ENCODE data around the gene MTX1. TPM values are rescaled to one million over a fixed set of nuclear protein-coding genes. Genes with fewer than 3 reads are reported as not detected.

The MTX1 gene
- total and polyA plus RNA-seq, 9 of the 15 experiments (the other 6 are each of a cell fraction or from before 2014, with no cell fraction given): 29.1 to 98.4 (median 66.9) TPM

GRCh38 chr1:155242805-155243358 is 34.4 kb downstream of the MTX1 start:
- Histone ChIP-seq H3K27me3 (ENCODE audit: control insufficient read depth in 2 of 2, insufficient read depth in 2 of 2, low read length in 2 of 2) (no peaks in the 10 kb centered on the region), H3K27ac (ENCODE audit: extremely low read depth, low read depth, low read length) (peak overlapping the region; percentile 36; the same call in 2 of the 3 replicates), H3K9me3 (replicated peaks; ENCODE audit: control insufficient read depth, insufficient read depth, low read depth, low read length) (no peaks in the 10 kb centered on the region), H3K9ac (ENCODE audit: insufficient read depth in 1 of 2, low read depth in 2 of 2, low read length in 2 of 2) (peak overlapping the region; percentile 42 to 63), H3K9me1 (ENCODE audit: control insufficient read depth, insufficient read depth, low read length) (no peaks in the 10 kb centered on the region), H3K36me3 (ENCODE audit: control insufficient read depth, insufficient read depth, low read length) (peaks cover 6% of the 10 kb centered on the region; the same call in 1 of the 3 replicates), H4K20me1 (replicated peaks; ENCODE audit: control insufficient read depth, insufficient read depth, low read length) (no peaks in the 10 kb centered on the region), H3K4me2 (ENCODE audit: insufficient read depth, low read length) (peak overlapping the region; percentile 85), H3K4me3 (peak overlapping the region; percentile 44), H2AFZ (ENCODE audit: low read depth, low read length) (peak overlapping the region; percentile 2; the same call in 1 of the 2 replicates), H3K79me2 (ENCODE audit: control insufficient read depth, insufficient read depth, low read length) (peaks cover 14% of the 10 kb centered on the region; the same call in 2 of the 3 replicates), H3K4me1 (replicated peaks in 1 of 2; ENCODE audit: control insufficient read depth in 2 of 2, insufficient read depth in 2 of 2, low read length in 2 of 2) (peaks cover 19 to 22% of the 10 kb centered on the region in 2 experiments)
- FAIRE-seq (peak; percentile 19), ATAC-seq (no peak), DNase-seq (ENCODE audit: extremely low read depth in 1 of 4, low spot score in 3 of 4) (peak in 1 of 4 experiments; percentile 41)
- POLR2A ChIA-PET: interaction anchor here (1.5 kb wide), 1 partner anchor 14 kb away, joined by 5 read pairs; no protein-coding TSS in a partner anchor
- intact Hi-C loops (cut with micrococcal nuclease): no loop called here
- in situ Hi-C loops (cut with MboI): no loop called here
- BruUV-seq (replicated peaks): TSS peak; percentile 66
- 43% methylated on average over 3 of the region's 3 CpGs for WGBS (ENCODE audit: insufficient coverage, low coverage, missing lambda C conversion rate)
- CTCF ChIA-PET (ENCODE audit: low intra/inter-chr PET ratio): no interaction called here
- TF ChIP-seq C11orf30 (IDR thresholded peaks at IDR 0.05; ENCODE audit: low read depth): 0 out of 2 replicates have a peak, but pooled peaks have one; percentile 11
- TF ChIP-seq ETV1 (tag; conservative IDR thresholded peaks at IDR 0.05; ENCODE audit: low read depth): no peak
- TF ChIP-seq CEBPB (tag; IDR thresholded peaks at IDR 0.05): peak; percentile 60; the same call in 1 of the 2 replicates
- TF ChIP-seq RFX1 (IDR thresholded peaks at IDR 0.05): no peak
- 0 out of 2 replicates have a peak, but pooled peaks have one; percentile 26 for TF ChIP-seq NFE2 (IDR thresholded peaks at IDR 0.05; ENCODE audit: low read depth)
- TF ChIP-seq, protein P1, sequence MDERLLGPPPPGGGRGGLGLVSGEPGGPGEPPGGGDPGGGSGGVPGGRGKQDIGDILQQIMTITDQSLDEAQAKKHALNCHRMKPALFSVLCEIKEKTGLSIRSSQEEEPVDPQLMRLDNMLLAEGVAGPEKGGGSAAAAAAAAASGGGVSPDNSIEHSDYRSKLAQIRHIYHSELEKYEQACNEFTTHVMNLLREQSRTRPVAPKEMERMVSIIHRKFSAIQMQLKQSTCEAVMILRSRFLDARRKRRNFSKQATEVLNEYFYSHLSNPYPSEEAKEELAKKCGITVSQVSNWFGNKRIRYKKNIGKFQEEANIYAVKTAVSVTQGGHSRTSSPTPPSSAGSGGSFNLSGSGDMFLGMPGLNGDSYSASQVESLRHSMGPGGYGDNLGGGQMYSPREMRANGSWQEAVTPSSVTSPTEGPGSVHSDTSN (CRISPR knock-in tag; IDR thresholded peaks at IDR 0.05; ENCODE audit: low read depth): no peak
- TF ChIP-seq, protein P1 (tag; conservative IDR thresholded peaks at IDR 0.05; ENCODE audit: low read depth): peak; percentile 80
- no peak for TF ChIP-seq HMGN3 (IDR thresholded peaks at IDR 0.05; ENCODE audit: borderline replicate concordance, extremely low read depth, insufficient read length, low read depth, low read length)
- TF ChIP-seq ARHGAP35 (IDR thresholded peaks at IDR 0.05; ENCODE audit: partially characterized antibody): no peak
- no peak for TF ChIP-seq USF2 (CRISPR knock-in tag; IDR thresholded peaks at IDR 0.05)
- TF ChIP-seq SIX5 (IDR thresholded peaks at IDR 0.05; ENCODE audit: borderline replicate concordance in 1 of 2, insufficient read depth in 1 of 2, low read depth in 1 of 2, low read length in 2 of 2): no peak
- TF ChIP-seq SP1 (CRISPR knock-in tag; IDR thresholded peaks at IDR 0.05): peak; percentile 36; the same call in 1 of the 2 replicates
- TF ChIP-seq DPF2 (IDR thresholded peaks at IDR 0.05): no peak
- no peak for TF ChIP-seq ZNF384 (IDR thresholded peaks at IDR 0.05; ENCODE audit: low read depth, low read length)
- TF ChIP-seq POLR2H (tag; IDR thresholded peaks at IDR 0.05; ENCODE audit: low read depth): no peak
- no peak for TF ChIP-seq ZNF668 (CRISPR knock-in tag; IDR thresholded peaks at IDR 0.05)
- no peak for TF ChIP-seq ZNF324 (CRISPR knock-in tag; IDR thresholded peaks at IDR 0.05)
- no peak for TF ChIP-seq ZNF395 (CRISPR knock-in tag; IDR thresholded peaks at IDR 0.05)

All from K562 (cell line).